C4-2B (cell line): Measurements from ENCODE around the gene SRCIN1.
"Not testable (repeated sequence)": the region's sequence is repeated elsewhere in the genome, so short reads cannot be mapped to it uniquely, and the experiment has no call there.

Experiments
- H3K27ac ChIP-seq: fragments of 450-650 bp; 2 replicates; pipeline ENCODE4 v1.5.1; 2017
- ZFX ChIP-seq: fragments of 450-650 bp; IDR thresholded peaks from 2 replicates; pipeline ENCODE4 v1.6.1; 2017
- TF ChIP-seq, protein P1 (sequence below): fragments of 450-650 bp; conservative IDR thresholded peaks from 2 replicates; pipeline ENCODE4 v1.5.1; 2017; ENCODE audit warnings: mild to moderate bottlenecking

SRCIN1 gene

DNA sequence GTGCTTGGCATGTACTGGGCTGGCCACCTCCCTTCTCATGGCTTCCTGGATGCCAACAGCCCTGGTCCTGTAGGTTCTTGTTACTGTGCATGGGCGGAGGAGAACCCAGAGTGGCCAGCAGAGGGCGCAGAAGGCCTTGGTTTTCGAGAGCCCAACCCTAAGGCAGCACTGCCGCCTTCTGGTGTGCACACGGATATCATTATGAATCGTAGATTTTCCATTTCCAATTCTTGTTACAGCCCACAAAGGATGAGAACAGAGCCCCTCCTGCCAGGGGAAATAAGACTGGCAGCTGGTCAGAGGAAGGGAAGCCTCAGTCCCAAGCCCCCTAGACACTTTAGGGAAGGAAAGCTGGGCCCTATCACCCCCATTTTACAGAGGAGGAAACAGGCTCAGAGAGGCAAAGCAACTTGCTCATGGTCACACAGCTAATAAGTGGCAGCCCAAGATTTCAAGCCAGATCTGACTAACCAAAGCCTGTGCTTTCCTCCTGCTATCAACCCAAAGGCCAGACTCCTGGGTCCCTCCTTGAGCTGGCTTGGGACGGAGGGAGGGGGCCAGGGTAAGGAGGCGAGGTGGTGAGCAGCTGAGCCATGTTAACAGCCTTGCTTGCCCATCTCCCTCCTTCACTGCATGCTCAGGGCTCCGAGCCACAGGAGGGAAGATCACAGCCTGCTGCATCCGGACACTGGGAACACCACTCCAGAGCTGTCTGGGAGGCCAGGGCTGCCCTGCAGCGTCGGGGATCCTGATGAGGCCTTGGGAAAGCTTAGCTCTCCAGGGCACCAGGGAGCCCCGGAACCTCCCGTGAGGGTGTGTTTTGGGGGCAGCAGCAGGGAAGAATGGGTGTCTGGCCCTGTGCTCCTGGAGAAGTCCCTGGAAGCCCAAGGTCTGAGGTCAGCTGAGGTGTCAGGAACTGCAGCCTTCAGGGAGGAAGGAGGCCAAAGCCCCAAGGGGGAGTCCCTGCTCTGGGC lies 113.4 kb downstream of the SRCIN1 start:
- H3K27ac ChIP-seq = not testable (repeated sequence)
- TF ChIP-seq, protein P1, sequence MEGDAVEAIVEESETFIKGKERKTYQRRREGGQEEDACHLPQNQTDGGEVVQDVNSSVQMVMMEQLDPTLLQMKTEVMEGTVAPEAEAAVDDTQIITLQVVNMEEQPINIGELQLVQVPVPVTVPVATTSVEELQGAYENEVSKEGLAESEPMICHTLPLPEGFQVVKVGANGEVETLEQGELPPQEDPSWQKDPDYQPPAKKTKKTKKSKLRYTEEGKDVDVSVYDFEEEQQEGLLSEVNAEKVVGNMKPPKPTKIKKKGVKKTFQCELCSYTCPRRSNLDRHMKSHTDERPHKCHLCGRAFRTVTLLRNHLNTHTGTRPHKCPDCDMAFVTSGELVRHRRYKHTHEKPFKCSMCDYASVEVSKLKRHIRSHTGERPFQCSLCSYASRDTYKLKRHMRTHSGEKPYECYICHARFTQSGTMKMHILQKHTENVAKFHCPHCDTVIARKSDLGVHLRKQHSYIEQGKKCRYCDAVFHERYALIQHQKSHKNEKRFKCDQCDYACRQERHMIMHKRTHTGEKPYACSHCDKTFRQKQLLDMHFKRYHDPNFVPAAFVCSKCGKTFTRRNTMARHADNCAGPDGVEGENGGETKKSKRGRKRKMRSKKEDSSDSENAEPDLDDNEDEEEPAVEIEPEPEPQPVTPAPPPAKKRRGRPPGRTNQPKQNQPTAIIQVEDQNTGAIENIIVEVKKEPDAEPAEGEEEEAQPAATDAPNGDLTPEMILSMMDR = peak; percentile 65

DNA sequence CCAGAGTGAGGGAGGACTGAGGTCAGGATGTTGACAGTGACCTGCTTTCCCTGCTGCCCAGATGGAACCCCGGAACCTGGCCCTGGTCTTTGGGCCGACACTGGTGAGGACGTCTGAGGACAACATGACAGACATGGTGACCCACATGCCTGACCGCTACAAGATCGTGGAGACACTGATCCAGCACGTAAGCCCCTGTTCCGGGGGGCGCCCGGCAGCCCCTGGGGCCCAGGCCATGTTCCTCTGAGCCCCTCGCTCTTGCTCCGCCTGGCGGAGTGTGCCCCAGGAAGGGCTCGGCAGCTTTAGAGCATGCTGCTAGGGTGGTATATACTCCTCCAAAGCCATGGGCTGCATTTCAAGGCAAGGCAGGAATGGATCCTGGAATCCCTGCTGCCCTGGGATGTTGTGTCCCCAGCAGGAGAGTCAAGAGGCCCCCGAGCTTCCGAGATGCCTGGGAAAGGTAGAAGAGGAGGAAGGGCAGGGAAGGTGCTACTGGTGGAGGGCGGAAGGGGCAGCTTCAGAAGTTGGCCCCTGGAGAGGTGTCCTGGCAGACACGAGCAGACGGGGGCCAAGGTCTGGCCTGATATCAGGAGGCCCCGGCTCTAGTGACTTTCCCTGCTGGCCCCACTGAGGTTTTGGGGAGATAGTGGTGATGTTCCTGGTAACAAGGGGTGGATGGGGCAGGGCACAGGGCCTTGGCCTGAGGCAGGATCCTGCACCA lies 114.2 kb downstream of the SRCIN1 start:
- not testable (repeated sequence) for H3K27ac ChIP-seq

DNA sequence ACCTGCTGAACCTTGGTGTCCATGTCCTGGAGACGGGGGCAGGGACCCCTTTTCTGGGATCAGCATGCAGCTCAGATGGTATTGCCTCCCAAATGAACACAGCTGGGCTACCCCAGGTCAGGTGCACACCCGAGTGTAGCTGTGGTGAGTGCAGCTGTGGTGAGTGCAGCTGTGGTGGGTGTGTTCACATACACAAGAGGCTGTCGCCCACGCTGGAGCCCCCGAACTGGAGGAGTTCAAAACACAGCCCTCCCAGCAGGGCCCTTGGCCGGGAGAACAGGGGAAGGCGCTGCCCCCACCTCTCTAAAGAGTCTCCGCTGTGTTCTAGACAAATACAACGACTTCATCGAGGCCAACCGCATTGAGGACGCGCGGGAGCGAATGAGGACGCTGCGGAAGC lies 116.0 kb downstream of the SRCIN1 start:
- H3K27ac ChIP-seq = not testable (repeated sequence)

DNA sequence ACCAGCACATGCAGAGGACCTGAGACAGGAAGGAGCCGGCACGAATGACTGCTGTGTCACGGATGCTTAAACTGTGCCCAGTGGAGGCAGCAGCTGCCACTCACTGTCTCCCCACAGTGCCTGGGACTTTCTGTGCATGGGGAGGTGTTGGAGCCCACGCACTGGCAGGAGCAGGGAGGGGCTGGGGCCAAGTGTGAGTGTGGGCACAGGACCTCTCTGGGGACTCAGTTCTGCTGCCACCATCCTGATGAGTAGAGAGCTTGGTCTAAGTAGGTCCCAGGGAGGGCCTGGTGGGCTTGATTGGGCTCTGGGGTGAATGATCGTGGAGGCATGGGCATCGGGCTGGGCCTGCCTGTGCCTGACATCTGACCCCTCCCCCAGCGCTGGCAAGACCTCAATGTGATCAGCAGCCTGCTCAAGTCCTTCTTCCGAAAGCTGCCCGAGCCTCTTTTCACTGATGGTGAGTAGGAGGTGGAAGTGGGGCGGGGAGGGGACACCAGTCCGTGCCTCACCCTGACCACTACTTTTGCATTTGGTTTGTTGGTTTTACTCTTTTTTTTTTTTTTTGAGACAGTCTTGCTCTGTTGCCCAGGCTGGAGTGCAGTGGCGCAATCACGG lies 120.0 kb downstream of the SRCIN1 start:
- H3K27ac ChIP-seq = not testable (repeated sequence)

DNA sequence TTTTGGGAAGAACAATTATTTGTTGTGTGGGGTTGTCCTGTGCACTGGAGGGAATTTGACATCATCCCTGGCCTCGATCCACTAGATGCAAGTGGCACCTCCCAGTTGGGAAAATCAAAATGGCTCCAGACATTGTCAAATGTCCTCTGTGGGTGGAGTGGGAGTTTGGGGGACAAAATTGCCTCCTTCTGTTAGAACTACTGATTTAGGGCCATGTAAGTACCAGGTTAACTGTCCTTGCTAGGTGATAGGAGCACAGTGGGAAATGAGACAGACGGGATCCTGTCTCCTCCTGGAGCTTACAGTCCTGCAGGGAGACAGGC lies 120.6 kb downstream of the SRCIN1 start:
- TF ChIP-seq, protein P1 = peak; percentile 43
- TF ChIP-seq ZFX = no peak
- H3K27ac ChIP-seq = no peak overlapping the region

DNA sequence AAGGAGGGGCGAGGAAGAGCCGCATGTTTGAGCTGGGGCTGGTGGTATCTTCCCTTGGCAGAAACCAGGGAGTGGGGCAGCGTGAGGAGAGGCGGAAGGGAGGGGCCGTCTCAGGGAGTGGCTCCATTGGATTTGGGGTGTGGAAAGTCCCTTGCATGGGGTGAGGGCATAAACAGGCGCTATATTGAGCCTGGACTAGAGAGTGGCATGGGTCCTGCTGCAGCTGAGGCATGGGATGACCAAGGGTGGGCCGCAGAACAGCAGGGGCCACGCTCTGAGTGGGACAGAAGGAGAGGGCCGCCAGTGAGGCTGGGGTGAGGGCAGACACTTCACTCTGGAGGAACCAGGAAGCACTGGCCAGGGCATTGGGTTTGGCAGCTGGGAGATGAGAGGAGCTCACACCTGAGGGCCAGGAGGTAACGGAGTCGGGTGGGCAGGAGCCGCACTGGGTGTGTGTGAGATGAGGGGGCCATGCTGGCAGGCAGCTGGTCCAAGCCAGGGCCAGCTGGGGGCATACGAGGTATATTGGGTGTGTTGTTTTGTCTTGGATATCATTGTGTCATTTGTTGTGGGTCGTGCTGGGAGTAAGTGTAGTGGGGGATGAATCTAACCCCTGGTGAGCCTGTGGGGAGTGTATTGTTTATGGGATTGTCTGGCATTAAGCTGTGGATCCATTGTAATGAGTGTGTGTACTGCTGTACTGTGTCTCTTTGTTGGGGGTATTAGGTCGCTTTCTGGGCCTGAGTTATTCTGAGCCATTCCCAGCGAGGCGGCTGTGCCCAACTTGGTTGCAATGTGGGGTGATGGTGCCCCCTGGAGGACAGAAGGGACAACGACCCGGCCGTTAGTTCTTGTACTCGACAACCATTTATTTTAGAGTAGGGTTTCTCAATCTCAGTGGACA lies 121.3 kb downstream of the SRCIN1 start:
- not testable (repeated sequence) for H3K27ac ChIP-seq
- TF ChIP-seq, protein P1 = peak; percentile 88

DNA sequence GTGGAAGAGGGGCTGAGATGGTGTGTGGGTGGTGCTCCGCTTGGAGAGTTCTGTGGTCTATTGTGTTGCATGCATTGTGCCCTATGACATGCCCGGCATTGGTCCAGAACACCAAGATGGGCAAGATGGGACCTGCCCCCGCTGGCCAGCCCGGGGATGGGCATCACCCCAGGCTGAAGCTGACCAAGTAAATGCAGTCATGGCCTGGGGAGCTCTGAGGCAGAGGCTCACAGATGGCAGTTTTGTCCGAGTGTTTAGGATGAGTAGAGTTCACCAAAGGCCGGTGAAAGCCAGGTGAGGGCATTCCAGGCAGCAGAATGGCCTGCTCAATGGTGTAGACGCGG lies 123.1 kb downstream of the SRCIN1 start:
- not testable (repeated sequence) for H3K27ac ChIP-seq

DNA sequence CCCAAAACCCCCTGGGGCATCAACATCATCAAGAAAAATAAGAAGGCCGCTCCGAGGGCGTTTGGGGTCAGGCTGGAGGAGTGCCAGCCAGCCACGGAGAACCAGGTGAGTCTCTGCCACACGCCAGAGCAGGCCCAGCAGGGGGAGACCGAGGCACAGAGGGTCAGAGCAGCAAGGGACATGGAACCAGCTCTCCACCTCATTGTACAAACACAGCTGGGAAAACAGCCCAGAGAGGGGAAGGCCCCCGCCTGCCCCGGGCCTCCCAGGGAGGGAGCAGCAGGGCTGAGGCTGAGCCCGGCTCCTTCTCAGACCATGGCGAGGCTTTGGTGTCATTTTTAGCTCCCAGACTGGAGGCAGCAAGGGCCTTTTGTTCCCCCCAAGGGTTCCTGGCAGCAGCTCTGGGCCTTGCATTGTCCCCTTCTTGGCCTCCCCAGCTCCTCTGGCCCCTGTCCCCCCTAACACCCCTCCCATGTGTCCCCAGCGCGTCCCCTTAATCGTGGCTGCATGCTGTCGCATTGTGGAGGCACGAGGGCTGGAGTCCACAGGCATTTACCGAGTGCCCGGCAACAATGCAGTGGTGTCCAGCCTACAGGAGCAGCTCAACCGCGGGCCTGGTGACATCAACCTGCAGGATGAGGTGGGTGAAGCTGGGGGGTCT lies 123.6 kb downstream of the SRCIN1 start:
- TF ChIP-seq, protein P1 = peak; percentile 8; the same call in 1 of the 2 replicates
- H3K27ac ChIP-seq = not testable (repeated sequence)
